ENCODE results near the gene ANAPC16.
A peak's percentile ranks its signal among the peaks of the same experiment; 100 is the strongest.
"Not testable (repeated sequence)": the region's sequence is repeated elsewhere in the genome, so short reads cannot be mapped to it uniquely, and the experiment has no call there.

Gene ANAPC16

DNA sequence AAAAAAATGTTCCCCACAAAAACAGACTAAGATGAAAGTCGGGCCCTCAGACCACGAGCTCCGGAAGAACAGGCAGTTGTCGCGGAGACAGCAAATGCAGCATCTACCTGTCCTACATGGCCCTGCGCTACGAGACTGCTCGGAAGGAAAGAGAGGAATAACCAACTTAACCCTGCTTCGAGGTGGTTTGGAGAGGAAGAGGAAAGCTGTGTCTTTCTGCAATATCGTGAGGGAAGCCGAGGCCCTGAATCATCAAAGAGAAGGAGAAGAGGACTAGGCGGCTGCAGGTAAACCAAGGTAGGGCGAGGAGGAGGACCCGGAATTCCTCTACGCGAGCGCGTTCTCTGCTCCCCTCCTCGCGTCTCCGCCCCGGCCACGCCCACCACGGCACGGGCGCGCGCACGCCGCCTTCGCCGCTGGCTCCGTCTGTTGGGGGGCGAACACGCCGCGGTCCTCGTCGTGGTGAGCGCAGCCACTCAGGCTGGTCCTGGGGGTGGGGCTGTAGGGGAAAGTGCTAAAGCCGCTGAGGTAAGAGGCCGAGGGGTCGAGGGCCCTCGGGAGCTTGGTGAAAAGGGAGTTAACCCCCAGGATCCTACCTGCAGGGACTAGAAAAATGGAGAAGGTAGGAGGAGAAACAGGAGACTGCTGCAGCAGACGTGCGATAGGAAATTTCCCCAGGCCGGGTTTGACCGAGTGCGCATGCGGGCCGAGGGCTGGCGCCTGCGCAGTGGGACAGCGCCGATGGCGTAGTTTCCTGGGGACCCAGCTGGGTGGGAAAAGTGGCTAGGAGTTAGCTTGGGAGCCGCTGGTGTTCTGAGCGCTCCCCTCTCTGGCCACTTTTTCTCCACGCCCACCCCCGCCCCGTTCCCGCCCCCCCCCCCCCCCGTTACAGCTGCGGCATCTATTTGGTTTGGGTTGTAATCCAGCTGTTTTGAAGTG lies at the start of gene ANAPC16, which contains the start of gene ASCC1:
Gene ANAPC16 (plus strand): TSS at position 402 of the 939 bp plus-strand sequence. CDS start 7,903 bp downstream, outside the sequence.
Gene ASCC1 (minus strand): TSS at position 666 of the 939 bp plus-strand sequence. CDS start 2,978 bp downstream, outside the sequence.
- peak; percentile 92 for DNase-seq (ENCODE audit: low read depth)

DNA sequence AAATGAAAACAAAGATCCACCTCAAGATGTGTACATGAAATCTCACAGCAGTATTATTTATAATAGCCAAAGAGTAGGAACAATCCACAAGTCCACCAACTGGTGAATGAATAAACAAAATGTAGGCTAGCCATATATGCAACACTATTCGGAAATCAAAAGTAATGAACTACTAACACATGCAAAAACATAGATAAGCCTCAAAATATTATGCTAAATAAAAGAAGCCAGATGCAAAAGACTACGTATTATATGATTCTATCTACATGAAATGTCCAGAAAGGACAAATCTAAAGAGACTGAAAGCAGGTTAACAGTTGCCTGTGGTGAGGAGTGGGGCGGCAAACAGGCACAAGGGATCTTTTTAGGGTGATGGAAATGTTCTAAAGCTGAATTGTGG lies 48.7 kb upstream of the ANAPC16 start:
- DNase-seq (ENCODE audit: low read depth), result no peak

DNA sequence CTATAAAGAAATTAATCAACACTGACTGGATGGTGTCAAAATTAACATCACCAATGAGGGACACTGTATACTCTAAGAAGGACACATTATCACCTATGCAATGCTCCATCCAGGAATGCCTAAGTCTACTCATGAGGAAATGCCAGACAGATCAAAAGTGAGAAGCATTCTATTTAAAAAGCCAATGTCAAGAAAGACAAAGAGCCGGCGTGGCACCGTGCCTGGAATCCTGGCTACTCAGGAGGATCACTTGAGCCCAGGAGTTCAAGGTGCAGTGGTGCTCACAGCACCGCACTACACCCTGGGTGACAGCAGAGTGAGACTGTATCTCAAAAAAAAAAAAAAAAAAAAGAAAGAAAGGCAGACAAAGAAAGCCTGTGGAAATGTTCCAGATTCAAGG lies 45.5 kb upstream of the ANAPC16 start:
- no peak for DNase-seq (ENCODE audit: low read depth)

DNA sequence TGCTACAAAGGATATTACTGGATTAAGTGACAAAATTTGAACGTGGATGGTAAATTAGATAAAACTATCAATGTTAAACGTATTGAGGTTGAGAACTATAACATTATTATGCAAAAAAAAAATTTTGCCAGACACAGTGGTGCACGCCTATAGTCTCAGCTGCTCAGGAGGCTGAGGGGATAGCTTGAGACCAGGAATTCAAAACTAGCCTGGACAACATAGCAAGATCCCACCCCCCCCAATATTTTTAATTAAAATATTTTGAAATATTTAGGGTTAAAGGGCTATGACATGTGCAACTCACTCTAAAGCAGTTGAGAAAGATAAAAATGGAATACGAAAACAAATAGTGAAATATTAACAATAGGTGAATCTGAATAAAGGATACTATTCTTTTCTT lies 45.1 kb upstream of the ANAPC16 start:
- DNase-seq (ENCODE audit: low read depth), result no peak

DNA sequence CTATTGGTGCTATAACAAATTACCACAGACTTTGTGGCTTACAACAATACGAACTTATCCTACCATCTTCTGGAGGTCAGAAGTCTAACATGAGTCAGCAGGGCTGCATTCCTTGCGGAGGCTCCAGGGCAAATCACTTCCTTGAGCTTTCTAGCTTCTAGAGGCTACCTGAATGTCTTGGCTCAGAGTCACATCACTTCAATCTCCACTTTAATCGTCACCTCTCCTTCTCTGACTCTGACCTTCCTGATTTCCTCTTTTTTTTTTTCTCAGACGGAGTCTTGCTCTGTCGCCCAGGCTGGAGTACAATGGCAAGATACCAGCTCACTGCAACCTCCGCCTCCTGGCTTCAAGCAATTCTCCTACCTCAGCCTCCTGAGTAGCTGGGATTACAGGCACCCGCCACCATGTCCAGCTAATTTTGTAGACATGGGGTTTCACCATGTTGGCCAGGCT lies 44.6 kb upstream of the ANAPC16 start:
- DNase-seq (ENCODE audit: low read depth), result no peak

DNA sequence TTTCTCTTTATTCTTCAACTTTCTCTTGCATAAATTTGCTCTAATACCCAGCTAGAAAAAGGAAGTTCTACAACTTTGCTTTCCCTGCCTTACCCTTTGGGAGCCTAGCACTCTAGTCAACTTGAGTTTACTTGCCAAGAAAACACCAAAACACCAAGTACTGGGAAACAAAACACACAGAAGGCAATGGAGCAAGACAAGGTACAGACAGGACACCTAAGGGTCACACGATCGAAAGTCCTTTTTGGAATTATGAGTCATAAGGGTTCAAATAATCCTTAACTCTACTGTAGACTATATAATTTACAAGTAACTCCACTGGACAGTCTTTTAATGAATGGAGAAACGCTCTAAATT lies 42.6 kb upstream of the ANAPC16 start:
- no peak for DNase-seq (ENCODE audit: low read depth)

DNA sequence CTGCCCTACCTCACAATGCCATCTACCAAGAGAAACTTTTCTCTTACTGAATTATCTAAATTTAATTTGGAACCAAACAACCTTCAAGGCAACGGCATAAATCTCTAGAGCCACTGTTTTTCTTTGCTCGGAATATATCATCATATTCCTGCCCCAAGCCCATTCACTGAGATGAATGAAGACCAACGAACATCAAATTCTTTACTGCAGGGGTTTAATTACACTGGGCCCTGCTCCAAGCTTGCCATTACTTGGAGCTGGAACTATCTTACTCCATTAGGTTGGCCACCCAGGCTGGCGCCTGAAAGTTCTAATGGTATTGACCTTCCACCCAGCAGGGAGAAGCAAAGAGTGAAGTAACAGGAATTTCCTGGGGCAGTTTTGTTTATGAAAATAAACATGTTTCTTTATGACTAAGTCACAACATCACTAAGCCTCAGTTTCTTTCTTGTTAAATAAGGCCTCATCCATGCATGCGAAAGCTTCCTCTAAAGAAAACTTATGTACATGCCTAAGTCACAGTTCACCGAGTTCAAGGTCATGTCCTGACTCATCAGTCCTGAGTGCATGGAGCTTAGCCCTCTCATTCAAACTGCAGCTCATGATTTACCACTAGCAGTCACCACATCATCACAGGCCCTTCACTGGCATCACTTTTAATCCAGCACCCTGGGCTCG lies 42.1 kb upstream of the ANAPC16 start:
- no peak for DNase-seq (ENCODE audit: low read depth)

DNA sequence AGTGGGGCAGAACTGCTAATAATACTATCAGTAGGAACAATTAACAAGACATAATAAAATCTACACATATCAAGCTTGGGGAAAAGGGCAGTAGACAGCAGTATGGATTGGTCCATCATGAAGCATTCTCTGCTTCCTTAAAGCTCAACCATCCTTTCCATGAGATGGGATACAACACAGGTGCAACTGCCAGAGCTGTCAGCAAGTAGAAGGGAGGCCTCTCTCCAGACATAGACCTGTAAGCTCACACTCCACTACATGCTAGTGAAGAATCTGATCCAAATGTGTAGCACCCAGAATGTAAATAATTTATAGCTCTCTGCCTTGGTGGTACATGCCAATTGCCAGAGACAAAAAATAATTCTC lies 41.5 kb upstream of the ANAPC16 start:
- DNase-seq (ENCODE audit: low read depth), result no peak

DNA sequence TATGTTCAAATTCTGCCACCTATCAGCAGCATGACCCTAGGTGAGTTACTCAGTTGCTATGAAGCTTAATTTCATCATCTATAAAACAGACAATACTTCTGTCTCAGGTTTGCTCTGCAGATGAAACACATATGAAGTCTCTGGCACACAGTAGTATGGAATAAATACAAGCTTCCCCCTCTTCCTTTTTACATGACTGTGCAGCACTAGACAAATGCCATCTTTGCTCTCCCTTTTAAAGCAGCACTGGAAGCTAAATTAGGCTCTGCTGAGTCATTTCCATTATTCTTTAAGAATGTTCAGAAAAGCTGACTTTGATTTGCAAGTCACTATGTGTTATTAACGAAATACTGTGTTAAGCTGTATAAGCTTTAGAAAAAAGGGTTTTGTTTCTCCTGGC lies 40.7 kb upstream of the ANAPC16 start:
- DNase-seq (ENCODE audit: low read depth), result no peak

DNA sequence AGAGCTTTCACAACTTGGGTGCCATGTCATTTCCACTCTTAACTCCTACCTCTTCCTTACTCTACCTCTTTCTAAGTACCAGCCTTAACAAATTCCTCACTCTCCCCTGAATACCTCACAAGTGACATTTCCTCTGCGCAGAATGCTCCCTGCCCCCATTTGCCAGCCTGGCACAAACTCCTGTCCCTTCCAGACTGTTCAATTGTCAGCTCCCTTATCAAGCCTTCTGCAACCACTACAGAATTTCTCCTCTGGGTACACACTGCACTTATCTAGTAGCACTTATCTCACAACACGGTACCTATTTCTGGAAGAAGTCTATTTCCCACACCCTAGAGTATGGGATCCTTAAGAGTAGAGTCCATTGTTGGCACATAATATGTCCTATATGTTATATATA lies 39.1 kb upstream of the ANAPC16 start:
- no peak for DNase-seq (ENCODE audit: low read depth)

DNA sequence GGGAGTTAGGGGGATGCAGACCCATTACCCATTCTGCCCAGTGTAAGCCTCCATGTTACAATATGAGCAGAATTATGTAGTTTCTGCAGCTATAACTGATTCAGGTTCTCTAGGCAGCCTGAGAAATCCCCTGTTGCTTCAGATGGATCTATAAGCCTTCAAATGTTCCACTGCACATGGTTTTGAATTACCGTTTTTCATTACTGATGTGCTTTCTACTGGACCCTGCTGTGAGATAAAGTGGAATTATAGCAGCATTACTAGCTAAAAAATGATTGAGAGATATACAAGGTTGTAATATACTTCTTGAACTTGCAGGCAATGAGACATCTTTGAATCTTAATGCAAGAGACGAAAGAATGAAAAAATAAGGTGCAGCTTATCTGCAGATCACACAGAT lies 38.4 kb upstream of the ANAPC16 start:
- DNase-seq (ENCODE audit: low read depth), result no peak

DNA sequence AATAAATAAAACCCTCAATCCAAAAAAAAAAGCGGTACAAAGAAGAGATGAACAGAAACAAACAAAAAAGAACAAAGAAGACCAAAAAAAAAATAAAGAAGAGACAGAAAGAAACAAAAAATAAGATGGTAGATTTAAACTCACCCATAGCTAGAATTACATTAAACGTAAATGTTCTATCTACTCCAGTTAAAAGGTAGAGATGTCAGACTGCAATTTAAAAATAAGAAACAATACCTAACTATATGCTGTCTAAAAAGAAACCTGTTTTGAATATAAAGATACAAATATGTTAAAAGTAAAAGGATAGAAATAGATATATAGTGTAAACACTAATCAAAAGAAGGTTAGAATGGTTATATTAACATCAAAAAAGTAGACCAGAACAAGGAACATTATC lies 31.7 kb upstream of the ANAPC16 start:
- no peak for DNase-seq (ENCODE audit: low read depth)

DNA sequence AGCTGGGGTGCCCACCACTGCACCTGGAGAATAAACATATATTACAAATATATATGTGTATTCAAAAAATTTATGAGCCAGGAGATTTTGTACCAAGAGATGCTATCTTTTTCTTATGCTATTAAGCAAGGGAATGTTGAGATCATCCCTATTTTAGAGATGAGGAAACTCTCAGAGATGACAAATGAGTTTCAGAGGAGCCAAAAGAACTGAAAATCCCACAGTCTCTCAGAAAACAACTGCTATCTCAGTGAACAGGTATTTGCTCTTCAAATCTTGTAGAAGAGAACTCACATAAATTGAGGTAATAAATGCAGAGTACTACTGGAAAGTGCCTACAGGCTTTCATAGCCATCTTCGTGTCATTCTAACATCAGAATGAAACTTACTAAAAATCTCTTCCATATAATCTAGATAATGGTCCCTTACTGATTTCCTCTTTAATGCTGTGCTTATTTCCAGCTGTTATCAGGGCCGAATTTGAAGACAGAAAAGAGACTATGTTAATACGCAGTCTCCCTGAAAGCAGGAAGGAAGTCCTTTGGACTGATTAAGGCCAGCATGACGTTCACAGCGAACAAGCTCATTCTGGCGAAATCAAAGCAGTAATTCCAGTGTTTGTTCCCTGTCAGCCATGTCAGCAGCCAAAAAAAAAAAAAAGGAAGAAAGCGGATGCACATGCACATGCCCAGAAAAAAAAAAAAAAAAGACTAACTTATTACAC lies 29.4 kb upstream of the ANAPC16 start:
- DNase-seq (ENCODE audit: low read depth), result no peak

DNA sequence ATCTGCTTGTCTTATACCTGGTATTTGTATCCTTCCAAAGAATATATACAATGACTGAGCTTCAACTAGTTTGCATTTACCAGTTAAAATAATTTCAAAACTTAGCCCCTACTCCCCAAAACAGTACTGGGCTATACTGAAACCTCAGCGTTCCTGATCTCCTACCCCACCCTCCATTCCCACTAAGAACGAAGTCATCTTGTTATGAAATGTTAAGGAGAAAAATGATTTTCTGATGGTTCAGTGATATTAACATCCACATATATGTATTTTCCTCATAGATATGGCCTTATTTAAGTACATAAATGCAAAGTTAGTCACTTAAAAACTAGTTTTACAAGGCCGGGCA lies 28.9 kb upstream of the ANAPC16 start:
- DNase-seq (ENCODE audit: low read depth), result no peak

DNA sequence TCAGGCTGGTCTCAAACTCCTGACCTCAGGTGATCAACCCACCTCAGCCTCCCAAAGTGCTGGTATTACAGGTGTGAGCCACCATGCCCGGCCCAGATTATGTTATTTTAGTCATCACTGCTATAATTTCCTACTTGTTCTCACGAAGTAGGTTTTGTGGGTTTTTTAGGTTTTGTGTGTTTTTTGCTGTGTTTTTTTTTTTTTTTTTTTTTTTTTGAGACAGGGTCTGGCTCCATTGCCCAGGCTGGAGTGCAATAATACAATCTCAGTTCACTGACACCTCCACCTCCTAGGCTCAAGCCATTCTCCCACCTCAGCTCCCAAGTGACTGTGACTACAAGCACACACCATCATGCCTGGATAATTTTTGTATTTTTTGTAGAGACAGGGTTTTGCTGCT lies 20.9 kb upstream of the ANAPC16 start:
- no peak for DNase-seq (ENCODE audit: low read depth)

DNA sequence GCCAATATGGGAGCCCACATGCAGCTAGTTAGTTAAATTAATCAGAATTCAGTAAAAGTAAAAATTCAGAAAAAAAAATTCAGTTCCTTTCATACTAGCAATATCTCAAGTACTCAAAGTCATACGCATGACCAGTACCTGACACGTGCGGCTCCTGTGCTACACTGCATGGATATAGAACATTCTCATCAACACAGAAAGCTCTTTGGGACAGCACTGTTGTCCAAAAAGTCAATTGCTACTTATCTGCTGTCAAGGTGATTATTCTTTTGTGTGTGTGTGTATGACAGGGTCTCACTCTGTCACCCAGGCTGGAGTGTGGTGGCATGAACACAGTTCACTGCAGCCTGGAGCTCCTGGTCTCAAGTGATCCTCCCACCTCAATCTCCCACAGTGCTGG lies 14.9 kb upstream of the ANAPC16 start:
- DNase-seq (ENCODE audit: low read depth), result no peak

DNA sequence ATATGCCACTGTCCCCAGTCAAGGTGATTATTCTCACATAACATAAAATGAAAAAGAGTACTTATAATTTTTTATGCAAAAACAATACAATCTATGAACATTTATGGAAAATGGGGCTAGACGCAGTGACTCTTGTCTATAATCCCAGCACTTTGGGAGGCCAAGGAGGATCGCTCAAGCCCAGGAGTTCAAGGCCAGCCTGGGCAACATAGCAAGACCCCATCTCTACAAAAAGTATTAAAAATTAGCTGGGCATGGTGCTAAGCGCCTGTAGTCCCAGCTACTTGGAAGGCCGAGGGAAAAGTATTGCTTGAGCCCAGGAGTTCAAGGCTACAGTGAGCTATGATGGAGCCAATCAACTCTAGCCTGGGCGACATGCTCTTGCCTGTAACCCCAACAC lies 14.5 kb upstream of the ANAPC16 start:
- no peak for DNase-seq (ENCODE audit: low read depth)

DNA sequence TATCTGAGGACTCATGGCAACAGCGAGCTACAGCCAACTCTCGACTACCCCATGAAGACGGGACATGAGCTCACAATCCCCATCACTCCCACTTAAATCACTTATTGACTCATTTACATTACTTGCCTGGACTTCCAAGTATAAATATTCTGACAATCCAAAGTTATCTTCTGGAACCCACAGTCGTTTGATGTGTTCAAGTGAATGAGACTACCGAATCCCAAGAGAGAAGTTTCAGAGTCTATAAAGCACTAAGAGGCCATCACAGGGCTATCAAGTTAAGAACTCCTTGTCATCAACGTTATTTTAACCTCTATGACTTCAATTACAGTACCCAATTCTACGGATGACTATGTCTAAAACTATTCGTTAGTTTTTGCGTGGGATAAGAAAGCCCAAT lies 11.5 kb upstream of the ANAPC16 start:
- no peak for DNase-seq (ENCODE audit: low read depth)

DNA sequence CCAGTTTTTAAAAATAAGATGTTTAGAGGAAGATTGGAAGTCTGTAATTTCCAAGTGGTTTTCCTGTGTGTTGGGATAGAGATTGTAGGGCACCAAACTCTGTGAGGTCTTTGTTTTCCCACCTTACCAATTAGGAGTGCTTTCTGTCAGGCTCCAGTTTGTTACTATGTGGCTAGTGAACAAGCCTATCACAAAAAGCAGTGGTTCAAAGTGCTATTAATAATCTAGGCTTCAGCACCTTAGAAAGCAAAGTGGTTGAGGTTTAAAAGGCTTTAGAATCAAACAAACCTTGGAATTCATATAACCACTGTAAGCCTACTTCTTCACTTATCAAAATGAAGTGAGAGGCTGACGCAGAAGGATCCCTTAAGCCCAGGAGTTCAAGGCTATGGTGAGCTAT lies 11.1 kb upstream of the ANAPC16 start:
- DNase-seq (ENCODE audit: low read depth), result no peak

DNA sequence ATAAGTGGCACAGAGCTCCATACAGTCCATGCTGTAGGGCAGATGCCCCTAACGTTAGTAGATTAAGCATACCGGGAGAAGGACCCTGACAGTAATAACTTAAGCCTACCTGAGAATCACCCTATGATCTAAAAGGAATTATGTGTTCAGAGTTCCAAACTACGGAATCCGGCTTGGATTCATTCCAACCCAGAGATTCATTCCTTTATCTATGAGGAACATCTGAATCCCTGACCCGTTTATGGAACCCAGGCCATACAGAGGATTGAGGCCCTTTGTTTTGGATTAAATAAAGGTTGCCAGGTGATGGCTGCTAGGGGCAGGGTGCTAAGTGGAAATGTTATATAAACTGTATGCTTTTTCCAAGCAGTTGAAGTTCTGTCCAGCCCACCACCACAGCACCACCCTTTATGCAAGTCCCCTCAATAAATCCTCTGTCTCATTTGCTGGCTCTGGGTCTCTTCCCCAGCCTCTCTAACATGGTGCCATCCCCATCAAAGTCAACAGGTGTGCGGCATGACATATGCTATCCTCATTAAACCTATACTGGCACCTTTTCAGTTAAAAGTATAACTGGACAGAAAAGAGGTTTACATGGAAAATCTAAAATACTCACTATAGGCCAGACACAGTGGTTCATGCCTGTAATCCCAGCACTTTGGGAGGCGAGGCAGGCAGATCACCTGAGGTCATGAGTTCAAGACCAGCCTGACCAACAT lies 9.1 kb upstream of the ANAPC16 start:
- DNase-seq (ENCODE audit: low read depth), result no peak

DNA sequence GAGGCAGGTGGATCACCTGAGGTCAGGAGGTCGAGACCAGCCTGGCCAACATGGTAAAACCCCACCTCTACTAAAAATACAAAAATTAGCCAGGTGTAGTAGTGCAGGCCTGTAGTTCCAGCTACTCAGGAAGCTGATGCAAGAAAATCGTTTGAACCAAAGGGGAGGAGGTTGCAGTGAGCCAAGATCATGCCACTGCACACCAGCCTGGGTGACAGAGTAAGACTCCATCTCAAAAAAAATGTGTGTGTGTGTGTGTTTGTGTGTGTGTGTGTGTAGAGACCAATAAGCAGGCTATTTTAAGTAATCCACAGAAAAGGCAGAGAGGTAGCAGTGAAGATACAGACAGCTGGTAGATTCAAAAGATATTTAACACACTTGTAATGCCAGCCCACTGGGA lies 7.3 kb upstream of the ANAPC16 start:
- DNase-seq (ENCODE audit: low read depth), result not testable (repeated sequence)

DNA sequence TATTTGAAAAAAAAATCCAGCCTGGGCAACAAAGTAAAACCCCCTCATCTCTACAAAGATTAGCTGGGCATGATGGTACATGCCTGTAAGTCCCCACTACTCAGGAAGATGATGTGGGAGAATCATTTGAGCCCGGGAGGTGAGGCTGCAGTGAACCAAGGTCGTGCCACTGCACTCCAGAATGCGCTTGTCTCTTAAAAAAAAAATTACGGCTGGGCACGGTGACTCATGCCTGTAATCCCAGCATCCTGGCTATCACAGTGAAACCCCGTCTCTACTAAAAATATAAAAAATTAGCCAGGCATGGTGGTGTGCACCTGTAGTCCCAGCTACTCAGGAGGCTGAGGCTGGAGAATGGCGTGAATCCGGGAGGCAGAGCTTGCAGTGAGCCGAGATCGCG lies 4.4 kb upstream of the ANAPC16 start:
- not testable (repeated sequence) for DNase-seq (ENCODE audit: low read depth)
